HepG2 (cell line): ENCODE results near the gene SEMA4A. TPM values are rescaled to one million over a fixed set of nuclear protein-coding genes. Genes with fewer than 3 reads are reported as not detected.

ENCODE experiments used
- AGO2 ChIP-seq: fragments of 200-400 bp; formaldehyde crosslinking; optimal IDR thresholded peaks from 2 replicates; pipeline ENCODE3; 2017; ENCODE audit warnings: mild to moderate bottlenecking, low read depth, low read length, moderate library complexity
- AHR ChIP-seq: IDR thresholded peaks from 2 replicates; pipeline ENCODE4 v1.6.1; 2018; ENCODE audit warnings: missing genetic modification reagents, missing compliant biosample characterization
- ASH2L ChIP-seq: fragments of 300-600, 200-600 bp; sonication (generic); IDR thresholded peaks from 2 replicates; pipeline ENCODE4 v1.7.0; 2017; ENCODE audit warnings: low read depth, mild to moderate bottlenecking, moderate library complexity, mixed read lengths, low read length; ENCODE audit not compliant: insufficient read length
- DBP ChIP-seq: sonication (generic); formaldehyde crosslinking; IDR thresholded peaks from 2 replicates; pipeline ENCODE4 v1.4.0; 2020; ENCODE audit warnings: missing genetic modification reagents; ENCODE audit errors: not compliant biosample characterization
- GATAD1 ChIP-seq: IDR thresholded peaks from 2 replicates; pipeline ENCODE4 v1.6.1; 2016; ENCODE audit warnings: missing genetic modification reagents, missing compliant biosample characterization
- HINFP ChIP-seq: sonication (generic); formaldehyde crosslinking; IDR thresholded peaks from 2 replicates; pipeline ENCODE4 v1.4.0; 2020; ENCODE audit warnings: low read depth, mild to moderate bottlenecking, missing genetic modification reagents
- PAXIP1 ChIP-seq: sonication (generic); formaldehyde crosslinking; conservative IDR thresholded peaks from 2 replicates; pipeline ENCODE4 v1.4.0; 2020; ENCODE audit warnings: mild to moderate bottlenecking, missing genetic modification reagents, moderate library complexity
- SIN3A ChIP-seq: IDR thresholded peaks from 2 replicates; pipeline ENCODE4 v1.6.1; 2011; ENCODE audit warnings: low read depth, mild to moderate bottlenecking, control low read depth, low read length, borderline replicate concordance
- SNAPC5 ChIP-seq: sonication (generic); formaldehyde crosslinking; IDR thresholded peaks from 2 replicates; pipeline ENCODE4 v1.8.1; 2023; ENCODE audit warnings: mild to moderate bottlenecking, missing genetic modification reagents, borderline replicate concordance
- ZNF225 ChIP-seq: sonication (generic); formaldehyde crosslinking; IDR thresholded peaks from 2 replicates; pipeline ENCODE4 v1.4.0; 2020; ENCODE audit warnings: mild to moderate bottlenecking, missing genetic modification reagents
- ZNF567 ChIP-seq: sonication (generic); formaldehyde crosslinking; IDR thresholded peaks from 2 replicates; pipeline ENCODE4 v1.8.1; 2023; ENCODE audit warnings: mild to moderate bottlenecking, missing genetic modification reagents, borderline replicate concordance
- ZNF709 ChIP-seq: sonication (generic); formaldehyde crosslinking; IDR thresholded peaks from 2 replicates; pipeline ENCODE4 v1.5.0; 2020; ENCODE audit warnings: mild to moderate bottlenecking, missing genetic modification reagents
- ZNF839 ChIP-seq: sonication (generic); formaldehyde crosslinking; IDR thresholded peaks from 2 replicates; pipeline ENCODE4 v1.4.0; 2020; ENCODE audit warnings: missing genetic modification reagents, mild to moderate bottlenecking, borderline replicate concordance
- ZSCAN29 ChIP-seq: sonication (generic); formaldehyde crosslinking; conservative IDR thresholded peaks from 2 replicates; pipeline ENCODE4 v1.4.0; 2020; ENCODE audit warnings: mild to moderate bottlenecking, missing genetic modification reagents
- polyA plus RNA-seq, 8 experiments: library from polyadenylated mRNA; depleted of rRNA in 3 of 8; stranded (reverse) in 7 of 8; unstranded in 1 of 8; fragments of >200 nt; fragmentation: Illumina TruSeq in 4 of 8; extraction: Trizol in 4 of 8; gene quantifications; 2 replicates each; pipeline versions ENCODE4 v1.2.1 to v1.2.3, GENCODE V29; 2011 to 2016; ENCODE audit warnings: low read depth in 4 of 8, missing spikeins in 1 of 8, mixed read lengths in 1 of 8; ENCODE audit not compliant: insufficient read depth in 1 of 8
- total RNA-seq, 5 experiments: library from RNA; depleted of rRNA; stranded (reverse); fragments of >200 nt; fragmentation: Illumina TruSeq; extraction: Trizol; gene quantifications; 2 replicates each; pipeline ENCODE4 v1.2.3, GENCODE V29; 2016; ENCODE audit warnings: low read depth in 1 of 5
- TF ChIP-seq, protein P1 (sequence below): sonication (generic); formaldehyde crosslinking; IDR thresholded peaks from 2 replicates; pipeline ENCODE4 v1.4.0; 2020; ENCODE audit warnings: missing genetic modification reagents
- TF ChIP-seq, protein P2 (sequence below): sonication (generic); formaldehyde crosslinking; IDR thresholded peaks from 2 replicates; pipeline ENCODE4; 2020; ENCODE audit warnings: missing genetic modification reagents, mild to moderate bottlenecking, borderline replicate concordance

SEMA4A gene
- total and polyA plus RNA-seq, 2 of the 13 experiments (the other 11 are each of a cell fraction or from before 2014, with no cell fraction given) = 0.09 to 0.20 TPM

GRCh38 chr1:156212833-156213643 is 59.7 kb downstream of the SEMA4A start, which contains the start of gene PMF1 (continued):
- TF ChIP-seq ZNF567 (CRISPR knock-in tag) = peak; percentile 91; the same call in 1 of the 2 replicates
- TF ChIP-seq SNAPC5 (CRISPR knock-in tag) = no peak; the same call in 1 of the 2 replicates
- peak; percentile 65 for TF ChIP-seq DBP
- TF ChIP-seq HINFP (CRISPR knock-in tag) = peak; percentile 91; the same call in 1 of the 2 replicates
- TF ChIP-seq PAXIP1 (CRISPR knock-in tag) = peak; percentile 63
- TF ChIP-seq ZSCAN29 (CRISPR knock-in tag) = peak; percentile 56; the same call in 1 of the 2 replicates
- peak; percentile 79; the same call in 1 of the 2 replicates for TF ChIP-seq SIN3A
- TF ChIP-seq ZNF225 (CRISPR knock-in tag) = peak; percentile 86
- peak; percentile 88 for TF ChIP-seq ASH2L
- no peak for TF ChIP-seq ZNF709 (CRISPR knock-in tag)
- peak; percentile 97 for TF ChIP-seq AGO2
- peak; percentile 55 for TF ChIP-seq AHR (CRISPR knock-in tag)
- TF ChIP-seq, protein P1, sequence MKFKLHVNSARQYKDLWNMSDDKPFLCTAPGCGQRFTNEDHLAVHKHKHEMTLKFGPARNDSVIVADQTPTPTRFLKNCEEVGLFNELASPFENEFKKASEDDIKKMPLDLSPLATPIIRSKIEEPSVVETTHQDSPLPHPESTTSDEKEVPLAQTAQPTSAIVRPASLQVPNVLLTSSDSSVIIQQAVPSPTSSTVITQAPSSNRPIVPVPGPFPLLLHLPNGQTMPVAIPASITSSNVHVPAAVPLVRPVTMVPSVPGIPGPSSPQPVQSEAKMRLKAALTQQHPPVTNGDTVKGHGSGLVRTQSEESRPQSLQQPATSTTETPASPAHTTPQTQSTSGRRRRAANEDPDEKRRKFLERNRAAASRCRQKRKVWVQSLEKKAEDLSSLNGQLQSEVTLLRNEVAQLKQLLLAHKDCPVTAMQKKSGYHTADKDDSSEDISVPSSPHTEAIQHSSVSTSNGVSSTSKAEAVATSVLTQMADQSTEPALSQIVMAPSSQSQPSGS (CRISPR knock-in tag) = 0 out of 2 replicates have a peak, but pooled peaks have one; percentile 26
- TF ChIP-seq, protein P2, sequence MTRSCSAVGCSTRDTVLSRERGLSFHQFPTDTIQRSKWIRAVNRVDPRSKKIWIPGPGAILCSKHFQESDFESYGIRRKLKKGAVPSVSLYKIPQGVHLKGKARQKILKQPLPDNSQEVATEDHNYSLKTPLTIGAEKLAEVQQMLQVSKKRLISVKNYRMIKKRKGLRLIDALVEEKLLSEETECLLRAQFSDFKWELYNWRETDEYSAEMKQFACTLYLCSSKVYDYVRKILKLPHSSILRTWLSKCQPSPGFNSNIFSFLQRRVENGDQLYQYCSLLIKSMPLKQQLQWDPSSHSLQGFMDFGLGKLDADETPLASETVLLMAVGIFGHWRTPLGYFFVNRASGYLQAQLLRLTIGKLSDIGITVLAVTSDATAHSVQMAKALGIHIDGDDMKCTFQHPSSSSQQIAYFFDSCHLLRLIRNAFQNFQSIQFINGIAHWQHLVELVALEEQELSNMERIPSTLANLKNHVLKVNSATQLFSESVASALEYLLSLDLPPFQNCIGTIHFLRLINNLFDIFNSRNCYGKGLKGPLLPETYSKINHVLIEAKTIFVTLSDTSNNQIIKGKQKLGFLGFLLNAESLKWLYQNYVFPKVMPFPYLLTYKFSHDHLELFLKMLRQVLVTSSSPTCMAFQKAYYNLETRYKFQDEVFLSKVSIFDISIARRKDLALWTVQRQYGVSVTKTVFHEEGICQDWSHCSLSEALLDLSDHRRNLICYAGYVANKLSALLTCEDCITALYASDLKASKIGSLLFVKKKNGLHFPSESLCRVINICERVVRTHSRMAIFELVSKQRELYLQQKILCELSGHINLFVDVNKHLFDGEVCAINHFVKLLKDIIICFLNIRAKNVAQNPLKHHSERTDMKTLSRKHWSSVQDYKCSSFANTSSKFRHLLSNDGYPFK = peak; percentile 86; the same call in 1 of the 2 replicates
- no peak for TF ChIP-seq ZNF839 (CRISPR knock-in tag)
- TF ChIP-seq GATAD1 (CRISPR knock-in tag) = peak; percentile 89
